Neutrophil (primary cell): ENCODE data around the gene ARSB.

Source experiments
- H3K27ac ChIP-seq: fragments of 200-600 bp; sonication (generic); 2 replicates; pipeline ENCODE4 v1.5.1; 2016; ENCODE audit warnings: mild to moderate bottlenecking, moderate library complexity
- H3K27me3 ChIP-seq: fragments of 200-600 bp; sonication (generic); 2 replicates; pipeline ENCODE4 v1.6.0; 2016; ENCODE audit warnings: mild to moderate bottlenecking
- H3K36me3 ChIP-seq: fragments of 200-600 bp; sonication (generic); 2 replicates; pipeline ENCODE4 v1.5.1; 2017
- H3K4me1 ChIP-seq, 2 experiments: fragments of 200-600 bp in 1 of 2; sonication (generic) in 1 of 2; 1 replicate in 1 of 2; 2 replicates in 1 of 2; pipeline versions ENCODE4 v1.5.1 to v1.6.1; 2013 to 2016; ENCODE audit warnings: low read depth in 1 of 2, low read length in 1 of 2, mild to moderate bottlenecking in 1 of 2, moderate library complexity in 1 of 2; ENCODE audit not compliant: control insufficient read depth in 1 of 2, insufficient read depth in 1 of 2
- H3K4me3 ChIP-seq, 2 experiments: fragments of 200-600 bp in 1 of 2; sonication (generic) in 1 of 2; 1 replicate in 1 of 2; 2 replicates in 1 of 2; pipeline ENCODE4 v1.5.1; 2013 to 2016; ENCODE audit warnings: low read depth in 1 of 2, low read length in 1 of 2, mild to moderate bottlenecking in 1 of 2, moderate library complexity in 1 of 2
- H3K9me3 ChIP-seq: fragments of 200-600 bp; sonication (generic); 2 replicates; pipeline ENCODE4 v1.5.1; 2016
- CTCF ChIP-seq: fragments of 200-600 bp; sonication (generic); IDR thresholded peaks from 2 replicates; pipeline ENCODE4 v1.5.1; 2016; ENCODE audit warnings: antibody characterized with exemption

Gene ARSB

GRCh38 chr5:78926252-78926651 lies 58.9 kb downstream of the ARSB start:
- no peaks in the 10 kb centered on the region for H3K9me3 ChIP-seq
- H3K4me1 ChIP-seq: no peaks in the 10 kb centered on the region
- H3K27ac ChIP-seq: no peak overlapping the region
- H3K4me3 ChIP-seq: no peak overlapping the region
- no peak for TF ChIP-seq CTCF
- H3K36me3 ChIP-seq: peaks cover 12% of the 10 kb centered on the region
- no peaks in the 10 kb centered on the region for H3K27me3 ChIP-seq

- H3K36me3 ChIP-seq: peaks cover 12% of the 10 kb centered on the region
- no peaks in the 10 kb centered on the region for H3K27me3 ChIP-seq
- no peak overlapping the region for H3K27ac ChIP-seq
- no peaks in the 10 kb centered on the region for H3K9me3 ChIP-seq
- no peaks in the 10 kb centered on the region for H3K4me1 ChIP-seq
- TF ChIP-seq CTCF: no peak
- H3K4me3 ChIP-seq: no peak overlapping the region
Observed at GRCh38 chr5:78925129-78925876, 59.8 kb downstream of the ARSB start.

- no peak overlapping the region for H3K4me3 ChIP-seq
- no peaks in the 10 kb centered on the region for H3K9me3 ChIP-seq
- H3K4me1 ChIP-seq: no peaks in the 10 kb centered on the region
- TF ChIP-seq CTCF: no peak
- H3K27me3 ChIP-seq: no peaks in the 10 kb centered on the region
- peaks cover 12% of the 10 kb centered on the region for H3K36me3 ChIP-seq
- no peak overlapping the region for H3K27ac ChIP-seq
Observed at GRCh38 chr5:78923622-78923970, 61.5 kb downstream of the ARSB start.

GRCh38 chr5:78922879-78923621 lies 62.1 kb downstream of the ARSB start:
- H3K27me3 ChIP-seq: no peaks in the 10 kb centered on the region
- H3K27ac ChIP-seq: no peak overlapping the region
- TF ChIP-seq CTCF: no peak
- H3K4me1 ChIP-seq: no peaks in the 10 kb centered on the region
- H3K9me3 ChIP-seq: no peaks in the 10 kb centered on the region
- H3K36me3 ChIP-seq: peaks cover 12% of the 10 kb centered on the region
- H3K4me3 ChIP-seq: no peak overlapping the region

GRCh38 chr5:78920604-78921003 lies 64.5 kb downstream of the ARSB start:
- H3K36me3 ChIP-seq: peaks cover 12% of the 10 kb centered on the region
- no peaks in the 10 kb centered on the region for H3K9me3 ChIP-seq
- H3K4me1 ChIP-seq: no peaks in the 10 kb centered on the region
- no peak overlapping the region for H3K4me3 ChIP-seq
- TF ChIP-seq CTCF: no peak
- no peak overlapping the region for H3K27ac ChIP-seq
- H3K27me3 ChIP-seq: no peaks in the 10 kb centered on the region
